ENCODE data around the gene PFKFB1.

PFKFB1 gene

DNA sequence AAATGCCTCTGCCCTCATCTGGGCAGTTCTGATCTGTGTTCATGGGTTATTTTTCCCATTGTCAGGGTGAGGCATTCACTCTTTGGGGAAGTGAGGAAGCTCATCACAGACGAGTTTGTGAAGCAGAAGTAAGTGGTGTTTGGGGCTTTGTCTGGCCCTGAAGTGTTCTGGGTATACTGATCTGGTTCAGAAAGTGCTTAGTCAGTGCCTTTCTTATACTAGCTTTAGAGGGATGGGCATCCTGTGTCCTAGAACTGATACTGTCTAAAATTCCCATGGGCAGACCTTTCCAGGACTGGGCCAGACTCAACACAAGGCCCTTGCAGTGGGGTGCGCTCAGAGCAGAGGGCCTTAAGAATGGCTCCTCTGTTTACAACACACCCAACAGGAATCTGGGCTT lies 67.0 kb downstream of the PFKFB1 start:
- Histone ChIP-seq H3K9ac (ENCODE audit: insufficient read length) (no peak overlapping the region), H3K27ac (no peak overlapping the region), H3K36me3 (ENCODE audit: insufficient read depth, low read length) (no peaks in the 10 kb centered on the region; the same call in 1 of the 2 replicates), H3K4me3 (no peak overlapping the region), H3K9me3 (ENCODE audit: low read depth, low read length) (no peaks in the 10 kb centered on the region)
- DNase-seq (ENCODE audit: low read depth, low spot score) = no peak
- no peak for TF ChIP-seq EZH2 (IDR thresholded peaks at IDR 0.05)
- no peak for TF ChIP-seq FOXP2 (optimal IDR thresholded peaks at IDR 0.05; ENCODE audit: control extremely low read depth, extremely low read length, insufficient read depth)
- TF ChIP-seq POLR2AphosphoS5 (IDR thresholded peaks at IDR 0.05; ENCODE audit: borderline replicate concordance, low read depth, low read length) = no peak

DNA sequence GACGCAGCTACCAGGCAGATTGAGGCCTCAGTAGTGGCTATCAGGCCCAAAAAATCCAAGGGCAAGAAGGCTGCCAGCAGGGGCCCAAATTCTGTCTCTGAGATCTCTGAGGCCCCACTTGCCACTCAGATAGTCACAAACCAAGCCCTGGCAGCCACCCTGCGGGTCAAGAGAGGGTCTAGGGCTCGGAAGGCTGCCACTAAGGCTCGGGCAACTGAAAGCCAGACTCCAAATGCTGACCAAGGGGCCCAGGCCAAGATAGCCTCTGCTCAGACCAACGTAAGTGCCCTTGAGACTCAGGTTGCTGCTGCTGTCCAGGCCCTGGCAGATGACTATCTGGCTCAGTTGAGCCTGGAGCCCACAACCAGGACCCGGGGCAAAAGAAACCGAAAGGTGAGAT lies 70.6 kb downstream of the PFKFB1 start:
- DNase-seq (ENCODE audit: low read depth, low spot score) = no peak
- Histone ChIP-seq H3K36me3 (ENCODE audit: insufficient read depth, low read length) (no peaks in the 10 kb centered on the region; the same call in 1 of the 2 replicates), H3K9me3 (ENCODE audit: low read depth, low read length) (no peaks in the 10 kb centered on the region), H3K9ac (ENCODE audit: insufficient read length) (no peak overlapping the region), H3K27ac (no peak overlapping the region), H3K4me3 (no peak overlapping the region)
- no peak for TF ChIP-seq POLR2AphosphoS5 (IDR thresholded peaks at IDR 0.05; ENCODE audit: borderline replicate concordance, low read depth, low read length)
- no peak for TF ChIP-seq FOXP2 (optimal IDR thresholded peaks at IDR 0.05; ENCODE audit: control extremely low read depth, extremely low read length, insufficient read depth)
- no peak for TF ChIP-seq EZH2 (IDR thresholded peaks at IDR 0.05)

DNA sequence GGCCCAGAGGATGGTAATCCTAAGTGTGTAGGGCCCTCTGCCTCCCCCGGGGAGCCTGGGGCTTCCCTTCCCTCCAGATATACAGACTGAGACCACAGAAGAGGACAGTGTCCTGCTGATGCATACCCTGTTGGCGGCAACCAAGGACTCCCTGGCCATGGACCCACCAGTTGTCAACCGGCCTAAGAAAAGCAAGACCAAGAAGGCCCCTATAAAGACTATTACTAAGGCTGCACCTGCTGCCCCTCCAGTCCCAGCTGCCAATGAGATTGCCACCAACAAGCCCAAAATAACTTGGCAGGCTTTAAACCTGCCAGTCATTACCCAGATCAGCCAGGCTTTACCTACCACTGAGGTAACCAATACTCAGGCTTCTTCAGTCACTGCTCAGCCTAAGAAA lies 71.4 kb downstream of the PFKFB1 start:
- no peak for DNase-seq (ENCODE audit: low read depth, low spot score)
- Histone ChIP-seq H3K4me3 (no peak overlapping the region), H3K36me3 (ENCODE audit: insufficient read depth, low read length) (no peaks in the 10 kb centered on the region; the same call in 1 of the 2 replicates), H3K9ac (ENCODE audit: insufficient read length) (no peak overlapping the region), H3K27ac (no peak overlapping the region), H3K9me3 (ENCODE audit: low read depth, low read length) (no peaks in the 10 kb centered on the region)
- no peak for TF ChIP-seq FOXP2 (optimal IDR thresholded peaks at IDR 0.05; ENCODE audit: control extremely low read depth, extremely low read length, insufficient read depth)
- no peak for TF ChIP-seq POLR2AphosphoS5 (IDR thresholded peaks at IDR 0.05; ENCODE audit: borderline replicate concordance, low read depth, low read length)
- TF ChIP-seq EZH2 (IDR thresholded peaks at IDR 0.05) = no peak

DNA sequence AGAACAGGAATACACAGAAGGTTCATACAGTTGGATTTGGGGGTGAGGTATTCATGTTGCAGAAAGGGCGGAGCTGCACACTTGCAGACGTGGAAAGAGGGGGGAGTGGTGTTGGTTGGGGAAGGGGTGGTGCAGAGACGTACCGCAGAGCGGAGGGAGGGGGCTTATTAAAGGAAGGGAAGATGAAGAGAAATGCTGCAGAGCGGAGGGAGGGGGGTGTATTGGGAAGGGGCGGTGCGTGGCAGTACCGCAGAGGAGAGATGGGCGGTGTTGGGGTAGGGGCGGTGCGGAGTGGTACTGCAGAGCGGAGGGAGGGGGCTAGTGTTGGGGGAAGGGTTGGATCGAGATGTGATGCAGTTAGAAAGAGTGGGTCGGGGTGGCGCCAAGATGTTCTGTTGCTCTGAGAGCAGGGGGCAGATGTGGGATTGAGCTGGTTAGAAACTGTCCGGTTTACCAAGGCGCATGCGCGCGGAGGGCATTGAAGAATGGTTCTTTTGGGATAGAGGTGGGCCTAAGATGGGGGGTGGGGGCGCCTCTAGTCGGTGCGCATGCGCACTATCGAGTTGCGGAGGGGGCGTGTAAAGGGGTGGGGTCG lies 72.5 kb downstream of the PFKFB1 start:
- no peak overlapping the region for H3K27ac ChIP-seq
- H3K36me3 ChIP-seq (ENCODE audit: insufficient read depth, low read length) = no peaks in the 10 kb centered on the region; the same call in 1 of the 2 replicates
- no peaks in the 10 kb centered on the region for H3K9me3 ChIP-seq (ENCODE audit: low read depth, low read length)
- DNase-seq (ENCODE audit: low read depth, low spot score) = peak; percentile 35
- peak overlapping the region; percentile 82 for H3K4me3 ChIP-seq
- TF ChIP-seq EZH2 (IDR thresholded peaks at IDR 0.05) = no peak
- TF ChIP-seq FOXP2 (optimal IDR thresholded peaks at IDR 0.05; ENCODE audit: control extremely low read depth, extremely low read length, insufficient read depth) = no peak
- no peak; the same call in 1 of the 2 replicates for TF ChIP-seq POLR2AphosphoS5 (IDR thresholded peaks at IDR 0.05; ENCODE audit: borderline replicate concordance, low read depth, low read length)
- peak overlapping the region; percentile 57 for H3K9ac ChIP-seq (ENCODE audit: insufficient read length)

DNA sequence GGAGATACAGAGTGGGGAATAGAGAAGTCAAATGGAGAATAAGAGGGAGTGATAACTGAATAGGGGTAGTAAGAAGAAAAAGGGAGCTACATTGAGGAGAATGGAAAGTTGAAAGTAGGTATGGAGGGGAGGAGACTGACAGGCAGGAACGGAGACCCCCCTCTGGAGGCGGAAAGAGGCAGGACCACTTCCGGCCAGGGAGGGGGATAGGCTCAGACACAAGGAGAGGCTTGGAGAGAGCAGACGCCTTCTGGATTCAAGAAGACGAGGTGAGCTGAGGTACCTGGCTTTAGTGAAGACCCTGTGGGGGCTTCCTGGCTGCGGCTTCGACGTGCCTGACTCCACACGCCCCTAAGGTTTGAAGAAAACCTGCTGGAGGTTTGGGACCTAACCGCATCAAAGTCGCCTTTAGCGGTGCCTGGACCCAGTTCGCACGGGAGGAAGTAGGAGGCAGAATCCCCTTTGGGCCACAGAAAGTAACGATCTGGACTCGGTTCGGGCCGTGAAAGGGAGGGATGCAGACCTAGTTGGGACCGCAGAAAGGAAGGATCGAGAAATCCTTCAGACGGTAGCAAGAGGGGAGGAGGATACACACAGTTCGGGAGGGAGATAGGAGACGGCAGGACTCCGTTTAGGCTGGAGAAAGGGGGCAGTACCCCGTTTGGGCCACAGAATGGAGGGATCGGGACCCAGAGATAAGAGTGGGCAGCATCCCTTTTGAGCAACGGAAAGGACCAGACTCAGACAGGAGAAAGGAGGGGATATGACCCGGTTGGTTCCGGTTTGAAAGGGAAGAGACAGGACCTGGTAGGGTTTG lies 73.2 kb downstream of the PFKFB1 start, which contains the start of gene TRO:
Gene TRO (plus strand): TSS at position 215 of the 817 bp plus-strand sequence. CDS start 1,423 bp downstream, outside the sequence.
- no peaks in the 10 kb centered on the region; the same call in 1 of the 2 replicates for H3K36me3 ChIP-seq (ENCODE audit: insufficient read depth, low read length)
- no peak for TF ChIP-seq FOXP2 (optimal IDR thresholded peaks at IDR 0.05; ENCODE audit: control extremely low read depth, extremely low read length, insufficient read depth)
- TF ChIP-seq POLR2AphosphoS5 (IDR thresholded peaks at IDR 0.05; ENCODE audit: borderline replicate concordance, low read depth, low read length) = peak; percentile 62
- TF ChIP-seq EZH2 (IDR thresholded peaks at IDR 0.05) = no peak
- peak within 1 kb of the TSS; percentile 57 for H3K9ac ChIP-seq (ENCODE audit: insufficient read length)
- H3K9me3 ChIP-seq (ENCODE audit: low read depth, low read length) = no peaks in the 10 kb centered on the region
- H3K4me3 ChIP-seq = peak within 1 kb of the TSS; percentile 82
- DNase-seq (ENCODE audit: low read depth, low spot score) = no peak
- H3K27ac ChIP-seq = no peak within 1 kb of the TSS

DNA sequence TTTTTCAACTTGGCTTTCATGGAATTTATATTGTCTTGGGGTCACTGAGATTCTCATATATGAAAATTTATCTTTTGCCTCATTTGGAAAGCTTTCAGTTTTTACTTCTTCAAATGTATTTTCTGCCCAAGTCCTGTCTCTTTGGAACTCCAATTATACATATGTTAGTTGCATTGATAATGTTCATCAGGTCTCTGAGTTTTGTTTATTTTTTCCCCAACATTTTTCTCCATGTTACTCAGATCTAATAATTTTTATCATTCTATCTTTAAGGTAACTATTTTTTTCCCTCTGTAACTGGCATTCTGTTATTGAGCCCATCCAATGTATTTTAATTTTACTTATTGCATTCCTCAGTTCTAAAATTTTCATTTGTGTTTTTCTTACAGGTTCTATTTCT lies 84.0 kb downstream of the PFKFB1 start:
- TF ChIP-seq POLR2AphosphoS5 (IDR thresholded peaks at IDR 0.05; ENCODE audit: borderline replicate concordance, low read depth, low read length) (no peak), EZH2 (IDR thresholded peaks at IDR 0.05) (no peak), FOXP2 (optimal IDR thresholded peaks at IDR 0.05; ENCODE audit: control extremely low read depth, extremely low read length, insufficient read depth) (no peak)
- H3K36me3 ChIP-seq (ENCODE audit: insufficient read depth, low read length) = no peaks in the 10 kb centered on the region
- no peak overlapping the region for H3K27ac ChIP-seq
- H3K9ac ChIP-seq (ENCODE audit: insufficient read length) = no peak overlapping the region
- DNase-seq (ENCODE audit: low read depth, low spot score) = no peak
- H3K4me3 ChIP-seq = no peak overlapping the region
- H3K9me3 ChIP-seq (ENCODE audit: low read depth, low read length) = no peaks in the 10 kb centered on the region

DNA sequence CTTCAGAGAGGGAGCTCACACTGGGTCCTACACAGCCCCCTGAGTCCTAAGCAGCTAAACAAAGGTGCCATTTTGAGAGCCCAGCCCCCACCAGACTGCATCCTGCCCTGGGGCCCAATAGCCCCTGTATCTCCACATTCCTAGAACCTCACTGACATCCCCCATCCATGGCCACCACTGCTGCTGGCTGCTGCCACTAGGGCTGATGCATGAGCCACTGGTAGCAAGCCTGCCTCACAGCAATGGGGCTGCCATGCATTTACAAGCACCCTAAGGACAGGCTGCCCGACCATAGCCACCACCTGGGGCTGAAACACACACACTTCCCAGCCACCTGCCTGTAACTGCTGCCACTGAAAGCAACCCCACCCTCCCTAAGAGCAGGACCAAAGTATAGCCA lies 99.8 kb downstream of the PFKFB1 start:
- no peaks in the 10 kb centered on the region for H3K36me3 ChIP-seq (ENCODE audit: insufficient read depth, low read length)
- no peak for DNase-seq (ENCODE audit: low read depth, low spot score)
- H3K9ac ChIP-seq (ENCODE audit: insufficient read length) = no peak overlapping the region
- no peaks in the 10 kb centered on the region for H3K9me3 ChIP-seq (ENCODE audit: low read depth, low read length)
- H3K27ac ChIP-seq = no peak overlapping the region
- no peak overlapping the region for H3K4me3 ChIP-seq
- no peak for TF ChIP-seq FOXP2 (optimal IDR thresholded peaks at IDR 0.05; ENCODE audit: control extremely low read depth, extremely low read length, insufficient read depth)
- TF ChIP-seq EZH2 (IDR thresholded peaks at IDR 0.05) = no peak
- TF ChIP-seq POLR2AphosphoS5 (IDR thresholded peaks at IDR 0.05; ENCODE audit: borderline replicate concordance, low read depth, low read length) = no peak

DNA sequence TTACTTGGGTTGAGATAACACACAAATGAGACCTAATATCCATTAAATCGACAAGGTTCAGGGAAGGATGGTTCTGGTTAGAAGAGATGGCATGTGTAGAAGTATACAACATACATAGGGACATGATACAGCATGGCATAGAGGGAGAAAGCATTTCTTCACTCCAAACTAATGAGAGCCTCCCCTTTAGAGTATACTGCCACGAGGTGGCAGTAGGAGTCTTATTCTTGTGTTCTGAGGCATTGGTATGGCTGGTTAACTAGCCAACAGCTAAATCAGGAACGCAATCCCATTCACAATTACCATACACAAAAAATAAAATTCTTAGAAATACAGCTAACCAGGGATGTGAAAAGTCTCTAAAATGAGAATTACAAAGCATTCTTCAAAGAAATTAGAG lies 102.4 kb downstream of the PFKFB1 start:
- H3K9ac ChIP-seq (ENCODE audit: insufficient read length) = no peak overlapping the region
- H3K9me3 ChIP-seq (ENCODE audit: low read depth, low read length) = no peaks in the 10 kb centered on the region
- no peak overlapping the region for H3K4me3 ChIP-seq
- TF ChIP-seq EZH2 (IDR thresholded peaks at IDR 0.05) = no peak
- TF ChIP-seq POLR2AphosphoS5 (IDR thresholded peaks at IDR 0.05; ENCODE audit: borderline replicate concordance, low read depth, low read length) = no peak
- TF ChIP-seq FOXP2 (optimal IDR thresholded peaks at IDR 0.05; ENCODE audit: control extremely low read depth, extremely low read length, insufficient read depth) = no peak
- no peaks in the 10 kb centered on the region for H3K36me3 ChIP-seq (ENCODE audit: insufficient read depth, low read length)
- DNase-seq (ENCODE audit: low read depth, low spot score) = no peak
- H3K27ac ChIP-seq = no peak overlapping the region

Data from SK-N-MC (cell line).